ENCODE results near the gene HOXC10.
A peak's percentile ranks its signal among the peaks of the same experiment; 100 is the strongest.

Gene HOXC10

GRCh38 chr12:53973236-53974042 is 11.5 kb upstream of the HOXC10 start:
- Histone ChIP-seq H4K91ac (ENCODE audit: low read depth, low read length) (no peak overlapping the region), H3K14ac (ENCODE audit: low read length) (no peak overlapping the region), H2BK120ac (ENCODE audit: insufficient read depth, low read length, poor library complexity) (no peak overlapping the region), H3K27ac (ENCODE audit: low read depth, low read length) (no peak overlapping the region), H3K18ac (ENCODE audit: low read length) (no peak overlapping the region), H3K79me1 (ENCODE audit: low read length) (no peaks in the 10 kb centered on the region), H3K4me1 (ENCODE audit: control insufficient read depth in 1 of 2, insufficient read depth in 2 of 2, low read length in 2 of 2) (peaks cover 2 to 7% of the 10 kb centered on the region in 2 experiments), H3K4me2 (ENCODE audit: low read length) (peak overlapping the region; percentile 27), H3K36me3 (ENCODE audit: control insufficient read depth in 1 of 2, insufficient read depth in 2 of 2, low read length in 2 of 2) (no peaks in the 10 kb centered on the region), H2AFZ (ENCODE audit: insufficient read depth, low read length, poor library complexity) (no peak overlapping the region), H3K9me3 (ENCODE audit: insufficient read depth, low read depth, low read length) (peaks cover 18% of the 10 kb centered on the region), H3K27me3 (ENCODE audit: insufficient read depth, low read length) (peaks cover 89% of the 10 kb centered on the region), H2BK5ac (ENCODE audit: low read depth, low read length, poor library complexity) (no peak overlapping the region), H3K79me2 (ENCODE audit: control insufficient read depth, insufficient read depth, low read length, poor library complexity) (no peaks in the 10 kb centered on the region), H4K12ac (ENCODE audit: low read depth, low read length) (no peak overlapping the region), H3K4me3 (ENCODE audit: low read depth, low read length) (peak overlapping the region; percentile 47), H3K9ac (ENCODE audit: low read length) (no peak overlapping the region), H2BK12ac (ENCODE audit: low read length) (no peak overlapping the region), H3K23ac (ENCODE audit: low read length) (no peak overlapping the region), H4K8ac (ENCODE audit: low read depth, low read length) (no peak overlapping the region), H3K4ac (ENCODE audit: low read depth, low read length) (no peak overlapping the region), H2AK5ac (ENCODE audit: low read length) (no peak overlapping the region)
- no CpG with 5 or more reads among the region's 71 CpGs for WGBS (ENCODE audit: extremely low coverage, insufficient coverage, insufficient read length)
- no peak for DNase-seq

GRCh38 chr12:53974084-53975063 is 10.6 kb upstream of the HOXC10 start, which contains the start of gene HOTAIR:
Gene HOTAIR, minus strand, starts transcription at chr12:53974954.
- peak within 1 kb of the TSS; percentile 55 for H3K4me2 ChIP-seq (ENCODE audit: low read length)
- H2AK5ac ChIP-seq (ENCODE audit: low read length) = no peak within 1 kb of the TSS
- no peak within 1 kb of the TSS for H3K18ac ChIP-seq (ENCODE audit: low read length)
- H3K4me1 ChIP-seq (ENCODE audit: control insufficient read depth in 1 of 2, insufficient read depth in 2 of 2, low read length in 2 of 2) = peaks cover 2 to 5% of the 10 kb centered on the region in 2 experiments
- no peak within 1 kb of the TSS for H2BK120ac ChIP-seq (ENCODE audit: insufficient read depth, low read length, poor library complexity)
- no peaks in the 10 kb centered on the region for H3K79me2 ChIP-seq (ENCODE audit: control insufficient read depth, insufficient read depth, low read length, poor library complexity)
- no peak within 1 kb of the TSS for H3K4ac ChIP-seq (ENCODE audit: low read depth, low read length)
- no peaks in the 10 kb centered on the region for H3K36me3 ChIP-seq (ENCODE audit: control insufficient read depth in 1 of 2, insufficient read depth in 2 of 2, low read length in 2 of 2)
- no peak within 1 kb of the TSS for H4K8ac ChIP-seq (ENCODE audit: low read depth, low read length)
- no peak within 1 kb of the TSS for H3K9ac ChIP-seq (ENCODE audit: low read length)
- H2BK5ac ChIP-seq (ENCODE audit: low read depth, low read length, poor library complexity) = no peak within 1 kb of the TSS
- no peak within 1 kb of the TSS for H3K27ac ChIP-seq (ENCODE audit: low read depth, low read length)
- no peak for DNase-seq
- H3K4me3 ChIP-seq (ENCODE audit: low read depth, low read length) = peak within 1 kb of the TSS; percentile 47
- no peak within 1 kb of the TSS for H3K14ac ChIP-seq (ENCODE audit: low read length)
- peak within 1 kb of the TSS; percentile 28 for H2AFZ ChIP-seq (ENCODE audit: insufficient read depth, low read length, poor library complexity)
- H3K23ac ChIP-seq (ENCODE audit: low read length) = no peak within 1 kb of the TSS
- WGBS (ENCODE audit: extremely low coverage, insufficient coverage, insufficient read length) = no CpG with 5 or more reads among the region's 63 CpGs
- no peak within 1 kb of the TSS for H4K12ac ChIP-seq (ENCODE audit: low read depth, low read length)
- peak within 1 kb of the TSS; percentile 28 for H4K91ac ChIP-seq (ENCODE audit: low read depth, low read length)
- H3K79me1 ChIP-seq (ENCODE audit: low read length) = no peaks in the 10 kb centered on the region
- peaks cover 88% of the 10 kb centered on the region for H3K27me3 ChIP-seq (ENCODE audit: insufficient read depth, low read length)
- no peak within 1 kb of the TSS for H2BK12ac ChIP-seq (ENCODE audit: low read length)
- H3K9me3 ChIP-seq (ENCODE audit: insufficient read depth, low read depth, low read length) = peaks cover 18% of the 10 kb centered on the region

GRCh38 chr12:53975064-53975471 is 9.9 kb upstream of the HOXC10 start:
- Histone ChIP-seq H2BK12ac (ENCODE audit: low read length) (no peak overlapping the region), H3K4me1 (ENCODE audit: control insufficient read depth in 1 of 2, insufficient read depth in 2 of 2, low read length in 2 of 2) (peaks cover 2 to 5% of the 10 kb centered on the region in 2 experiments), H3K9me3 (ENCODE audit: insufficient read depth, low read depth, low read length) (peaks cover 24% of the 10 kb centered on the region), H3K14ac (ENCODE audit: low read length) (no peak overlapping the region), H3K4ac (ENCODE audit: low read depth, low read length) (no peak overlapping the region), H4K91ac (ENCODE audit: low read depth, low read length) (no peak overlapping the region), H3K79me1 (ENCODE audit: low read length) (no peaks in the 10 kb centered on the region), H3K79me2 (ENCODE audit: control insufficient read depth, insufficient read depth, low read length, poor library complexity) (no peaks in the 10 kb centered on the region), H3K36me3 (ENCODE audit: control insufficient read depth in 1 of 2, insufficient read depth in 2 of 2, low read length in 2 of 2) (no peaks in the 10 kb centered on the region), H3K27ac (ENCODE audit: low read depth, low read length) (no peak overlapping the region), H2AFZ (ENCODE audit: insufficient read depth, low read length, poor library complexity) (no peak overlapping the region), H3K4me3 (ENCODE audit: low read depth, low read length) (no peak overlapping the region), H4K8ac (ENCODE audit: low read depth, low read length) (no peak overlapping the region), H2BK5ac (ENCODE audit: low read depth, low read length, poor library complexity) (no peak overlapping the region), H3K23ac (ENCODE audit: low read length) (no peak overlapping the region), H4K12ac (ENCODE audit: low read depth, low read length) (no peak overlapping the region), H2BK120ac (ENCODE audit: insufficient read depth, low read length, poor library complexity) (no peak overlapping the region), H3K27me3 (ENCODE audit: insufficient read depth, low read length) (peaks cover 88% of the 10 kb centered on the region), H3K18ac (ENCODE audit: low read length) (no peak overlapping the region), H3K9ac (ENCODE audit: low read length) (no peak overlapping the region), H2AK5ac (ENCODE audit: low read length) (no peak overlapping the region), H3K4me2 (ENCODE audit: low read length) (peak overlapping the region; percentile 55)
- DNase-seq = no peak
- WGBS (ENCODE audit: extremely low coverage, insufficient coverage, insufficient read length) = no CpG with 5 or more reads among the region's 25 CpGs

DNA sequence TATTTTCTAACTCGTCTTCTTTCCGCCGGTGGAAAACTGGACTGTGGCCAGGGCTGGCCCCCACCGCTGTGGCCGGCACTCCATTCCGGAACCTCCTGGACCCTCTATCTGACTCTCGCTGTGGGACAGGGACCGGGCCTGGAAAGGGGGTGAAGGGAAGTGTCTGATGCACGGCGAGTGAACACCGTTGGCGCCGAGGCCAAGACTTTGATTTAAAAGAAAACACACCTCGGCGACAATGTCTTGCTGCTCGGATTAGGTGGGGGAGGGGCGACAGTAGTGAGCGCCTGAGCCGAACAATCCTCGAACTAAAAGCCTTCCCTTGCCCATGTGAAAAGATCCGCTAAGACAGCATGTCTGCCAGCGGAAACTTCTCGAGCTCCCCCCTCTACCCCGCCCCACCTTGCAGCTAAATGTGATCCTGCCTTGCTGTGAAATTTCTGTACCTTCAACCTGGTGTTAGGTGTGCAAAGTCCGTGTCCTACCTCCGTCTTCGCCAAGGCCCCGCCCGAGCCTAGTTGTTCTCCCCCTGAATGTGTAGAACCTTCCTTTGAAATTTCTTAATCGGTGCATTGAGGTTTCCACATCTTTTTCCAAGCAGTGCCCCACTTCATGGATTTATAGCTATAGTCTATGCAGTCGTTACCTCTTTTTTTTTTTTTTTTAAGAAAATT is 9.3 kb upstream of the HOXC10 start:
- Histone ChIP-seq H4K8ac (ENCODE audit: low read depth, low read length) (no peak overlapping the region), H3K23ac (ENCODE audit: low read length) (no peak overlapping the region), H3K4me2 (ENCODE audit: low read length) (no peak overlapping the region), H2BK5ac (ENCODE audit: low read depth, low read length, poor library complexity) (no peak overlapping the region), H3K27me3 (ENCODE audit: insufficient read depth, low read length) (peaks cover 86% of the 10 kb centered on the region), H4K91ac (ENCODE audit: low read depth, low read length) (no peak overlapping the region), H3K27ac (ENCODE audit: low read depth, low read length) (no peak overlapping the region), H3K79me2 (ENCODE audit: control insufficient read depth, insufficient read depth, low read length, poor library complexity) (no peaks in the 10 kb centered on the region), H2BK12ac (ENCODE audit: low read length) (no peak overlapping the region), H2AFZ (ENCODE audit: insufficient read depth, low read length, poor library complexity) (no peak overlapping the region), H3K36me3 (ENCODE audit: control insufficient read depth in 1 of 2, insufficient read depth in 2 of 2, low read length in 2 of 2) (no peaks in the 10 kb centered on the region), H3K4ac (ENCODE audit: low read depth, low read length) (no peak overlapping the region), H3K4me3 (ENCODE audit: low read depth, low read length) (no peak overlapping the region), H3K4me1 (ENCODE audit: control insufficient read depth in 1 of 2, insufficient read depth in 2 of 2, low read length in 2 of 2) (peaks cover 2 to 5% of the 10 kb centered on the region in 2 experiments), H3K18ac (ENCODE audit: low read length) (no peak overlapping the region), H3K9me3 (ENCODE audit: insufficient read depth, low read depth, low read length) (peaks cover 24% of the 10 kb centered on the region), H2AK5ac (ENCODE audit: low read length) (no peak overlapping the region), H3K9ac (ENCODE audit: low read length) (no peak overlapping the region), H3K14ac (ENCODE audit: low read length) (no peak overlapping the region), H2BK120ac (ENCODE audit: insufficient read depth, low read length, poor library complexity) (no peak overlapping the region), H3K79me1 (ENCODE audit: low read length) (no peaks in the 10 kb centered on the region), H4K12ac (ENCODE audit: low read depth, low read length) (no peak overlapping the region)
- no CpG with 5 or more reads among the region's 31 CpGs for WGBS (ENCODE audit: extremely low coverage, insufficient coverage, insufficient read length)
- DNase-seq = no peak

Measured in trophoblast cell (in vitro differentiated cells and primary cell).